B cell (primary cell): ENCODE data around the gene ACADM. TPM values are rescaled to one million over a fixed set of nuclear protein-coding genes. Genes with fewer than 3 reads are reported as not detected.

Source experiments
- ATAC-seq: fragments of 200-7000 bp; cut with Tn5 transposase; one replicate; pipeline ENCODE4 v1.10.0; 2021; ENCODE audit warnings: low read depth, mild to moderate bottlenecking, moderate number of reproducible peaks, moderate library complexity
- CTCF ChIA-PET: fragments of 350-600 bp; sonication (Branson Sonifier 250); formaldehyde crosslinking; loops from one replicate; lab custom pipeline; 2021; ENCODE audit warnings: antibody characterized with exemption, inconsistent platforms; lab: Charles Lee
- POLR2A ChIA-PET: fragments of 350-600 bp; sonication (Branson Sonifier 250); formaldehyde crosslinking; loops from one replicate; lab custom pipeline; 2021; ENCODE audit warnings: antibody characterized with exemption; lab: Charles Lee
- DNase-seq: peaks from one replicate; pipeline ENCODE4 v3.0.0; 2013
- H2AFZ ChIP-seq: 2 replicates; pipeline ENCODE4 v1.6.1; 2012; ENCODE audit warnings: mild to moderate bottlenecking, low read depth, low read length; ENCODE audit not compliant: insufficient read depth, poor library complexity, severe bottlenecking
- H3K27ac ChIP-seq, 2 donors: 1 replicate in 1 of 2; 2 replicates in 1 of 2; pipeline ENCODE4 v1.5.1; 2012 to 2013; ENCODE audit warnings: low read length in 2 of 2, mild to moderate bottlenecking in 2 of 2, moderate library complexity in 1 of 2
- H3K27me3 ChIP-seq, 4 experiments: fragments of 200-600 bp in 1 of 4; sonication (generic) in 1 of 4; replicated peaks in 1 of 4; 1 replicate in 2 of 4; 2 replicates in 2 of 4; pipeline versions ENCODE4 v1.6.1 to v1.7.0; 2013 to 2016; ENCODE audit warnings: low read length in 3 of 4, mild to moderate bottlenecking in 2 of 4, mixed read lengths in 1 of 4, moderate library complexity in 1 of 4; ENCODE audit not compliant: insufficient read depth in 4 of 4, control insufficient read depth in 3 of 4; ENCODE audit errors: control extremely low read depth in 1 of 4
- H3K36me3 ChIP-seq, 2 experiments: replicated peaks in 1 of 2; 1 replicate in 1 of 2; 2 replicates in 1 of 2; pipeline versions ENCODE4 v1.6.1 to v1.7.1; 2013; ENCODE audit warnings: low read length in 1 of 2; ENCODE audit not compliant: insufficient read depth in 2 of 2, control insufficient read depth in 1 of 2; ENCODE audit errors: control extremely low read depth in 1 of 2, extremely low read depth in 1 of 2
- H3K4me1 ChIP-seq, 2 donors: fragments of 200-600 bp in 1 of 2; sonication (generic) in 1 of 2; 1 replicate in 1 of 2; 2 replicates in 1 of 2; pipeline versions ENCODE4 v1.5.1 to v1.6.1; 2013 to 2017; ENCODE audit warnings: low read length in 2 of 2; ENCODE audit not compliant: control insufficient read depth in 2 of 2, insufficient read depth in 2 of 2
- H3K4me2 ChIP-seq: replicated peaks from 2 replicates; pipeline ENCODE3; 2012; ENCODE audit warnings: mild to moderate bottlenecking, low read depth, low read length; ENCODE audit not compliant: poor library complexity, severe bottlenecking
- H3K4me3 ChIP-seq, 5 experiments: fragments of 200-600 bp in 1 of 5; sonication (generic) in 1 of 5; 1 replicate in 3 of 5; 2 replicates in 2 of 5; pipeline versions ENCODE4 v1.5.1 to v1.7.0; 2011 to 2016; ENCODE audit warnings: low read length in 4 of 5, mild to moderate bottlenecking in 4 of 5, low read depth in 2 of 5, control low read depth in 1 of 5, moderate library complexity in 1 of 5; ENCODE audit not compliant: insufficient read depth in 1 of 5; ENCODE audit errors: control extremely low read depth in 1 of 5, extremely low read depth in 1 of 5
- H3K79me2 ChIP-seq: fragments of 200-600 bp; sonication (generic); one replicate; pipeline ENCODE4 v1.6.0; 2016; ENCODE audit warnings: low read length; ENCODE audit not compliant: control insufficient read depth, insufficient read depth
- H3K9ac ChIP-seq: fragments of 200-600 bp; sonication (generic); 2 replicates; pipeline ENCODE4 v1.6.1; 2017; ENCODE audit warnings: mild to moderate bottlenecking, low read length, moderate library complexity
- H3K9me3 ChIP-seq, 3 donors: one replicate each; pipeline versions ENCODE4 v1.6.1 to v1.7.1; 2013; ENCODE audit warnings: low read length in 2 of 3; ENCODE audit not compliant: control insufficient read depth in 2 of 3, insufficient read depth in 1 of 3; ENCODE audit errors: control extremely low read depth in 1 of 3
- H4K20me1 ChIP-seq: 2 replicates; pipeline ENCODE4 v1.6.0; 2012; ENCODE audit warnings: mild to moderate bottlenecking, low read length; ENCODE audit not compliant: insufficient read depth, control insufficient read depth, poor library complexity, severe bottlenecking
- H3K27ac Mint-ChIP-seq: one replicate; pipeline ENCODE4 v1.8.0; 2021; ENCODE audit warnings: mixed read lengths
- H3K27me3 Mint-ChIP-seq: one replicate; pipeline ENCODE4 v1.8.0; 2021; ENCODE audit warnings: mixed read lengths
- H3K4me1 Mint-ChIP-seq: one replicate; pipeline ENCODE4 v1.8.0; 2021; ENCODE audit warnings: mixed read lengths
- H3K4me3 Mint-ChIP-seq: one replicate; pipeline ENCODE4 v1.8.0; 2021; ENCODE audit warnings: mixed read lengths
- H3K9me3 Mint-ChIP-seq: one replicate; pipeline ENCODE4 v1.8.0; 2022; ENCODE audit warnings: mixed read lengths; ENCODE audit not compliant: insufficient read depth
- CTCF ChIP-seq: fragments of 200-600 bp; IDR thresholded peaks from one replicate; pipeline ENCODE4 v1.8.0; 2022; ENCODE audit warnings: antibody characterized with exemption, mild to moderate bottlenecking
- EZH2 ChIP-seq: IDR thresholded peaks from 2 replicates; pipeline ENCODE4 v1.6.1; 2012; ENCODE audit warnings: borderline replicate concordance, low read depth, mild to moderate bottlenecking, moderate library complexity, low read length; ENCODE audit not compliant: insufficient read depth, poor library complexity, severe bottlenecking
- intact Hi-C: fragments of 100-400 bp; cut with micrococcal nuclease; formaldehyde crosslinking; loops from one replicate; pipeline ENCODE4 v1.10.0; 2022
- polyA plus RNA-seq: library from polyadenylated mRNA; depleted of rRNA; stranded (reverse); fragments of >200 nt; gene quantifications from 2 replicates; pipeline ENCODE4 v1.2.3, GENCODE V29; 2012
- total RNA-seq, 2 donors: library from RNA; stranded (reverse); fragments of 120-200 nt in 1 of 2; gene quantifications; 1 replicate in 1 of 2; 2 replicates in 1 of 2; pipeline versions ENCODE4 v1.2.3 to v1.2.4, GENCODE V29; 2013 to 2022

Gene ACADM
- total and polyA plus RNA-seq, 2 donors (not counting 1 experiment from before 2014, with no cell fraction given) = 16.4 to 53.3 TPM

- Histone ChIP-seq H3K4me3 (no peak overlapping the region), H3K36me3 (no peaks in the 10 kb centered on the region), H3K27ac (no peak overlapping the region), H3K27me3 (peaks cover 0 to 7% (median 4%) of the 10 kb centered on the region in 4 experiments), H4K20me1 (no peaks in the 10 kb centered on the region), H3K4me2 (no peak overlapping the region), H3K4me1 (no peaks in the 10 kb centered on the region), H3K9ac (no peak overlapping the region), H3K79me2 (no peaks in the 10 kb centered on the region), H2AFZ (no peak overlapping the region), H3K9me3 (no peaks in the 10 kb centered on the region)
- CTCF ChIA-PET = no interaction called here
- ATAC-seq (no peak), DNase-seq (no peak)
- POLR2A ChIA-PET = no interaction called here
- intact Hi-C loops = no loop called here
- Mint-ChIP-seq H3K4me1 (no peaks in the 10 kb centered on the region), H3K9me3 (no peaks in the 10 kb centered on the region), H3K27ac (no peak overlapping the region), H3K4me3 (no peak overlapping the region), H3K27me3 (peaks cover 46% of the 10 kb centered on the region)
- no peak for TF ChIP-seq CTCF
- TF ChIP-seq EZH2 = no peak
Observed at GRCh38 chr1:75711846-75712245, 12.7 kb upstream of the ACADM start.

DNA sequence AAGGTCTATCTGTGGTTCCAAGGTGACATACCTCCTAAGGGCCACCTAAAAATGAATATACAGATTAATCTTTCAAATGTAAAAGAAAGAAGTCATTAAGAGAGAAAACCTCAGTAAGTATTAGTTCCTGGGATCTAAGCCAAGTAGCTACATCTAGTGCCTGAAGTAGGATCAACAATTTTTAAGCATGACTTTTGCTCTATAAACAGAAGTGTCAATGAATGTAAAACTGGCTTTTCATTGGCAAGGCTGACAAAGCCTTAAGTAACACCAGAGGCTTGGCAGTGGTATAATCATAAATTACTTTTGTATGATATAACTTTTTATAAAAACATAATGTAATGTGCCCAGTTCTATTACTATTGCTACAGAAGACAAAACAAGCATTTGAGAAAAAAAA lies 12.2 kb upstream of the ACADM start:
- no peaks in the 10 kb centered on the region for H3K9me3 ChIP-seq
- H3K9ac ChIP-seq = no peak overlapping the region
- no peak overlapping the region for H3K27ac ChIP-seq
- no peaks in the 10 kb centered on the region for H3K36me3 ChIP-seq
- no peak overlapping the region for H3K4me3 Mint-ChIP-seq
- DNase-seq (no peak), ATAC-seq (no peak)
- H3K9me3 Mint-ChIP-seq = no peaks in the 10 kb centered on the region
- peaks cover 0 to 4% (median 2%) of the 10 kb centered on the region in 4 experiments for H3K27me3 ChIP-seq
- no peak for TF ChIP-seq CTCF
- TF ChIP-seq EZH2 = no peak
- intact Hi-C loops = no loop called here
- no peaks in the 10 kb centered on the region for H3K4me1 ChIP-seq
- H3K79me2 ChIP-seq = no peaks in the 10 kb centered on the region
- H3K4me3 ChIP-seq = no peak overlapping the region
- POLR2A ChIA-PET = no interaction called here
- H3K4me1 Mint-ChIP-seq = no peaks in the 10 kb centered on the region
- H3K4me2 ChIP-seq = no peak overlapping the region
- H2AFZ ChIP-seq = no peak overlapping the region
- CTCF ChIA-PET = no interaction called here
- peaks cover 44% of the 10 kb centered on the region for H3K27me3 Mint-ChIP-seq
- H3K27ac Mint-ChIP-seq = no peak overlapping the region
- H4K20me1 ChIP-seq = no peaks in the 10 kb centered on the region
